Small intestine (tissue), 7 donors: Measurements from ENCODE around the gene ANKRD22. TPM values are rescaled to one million over a fixed set of nuclear protein-coding genes. Genes with fewer than 3 reads are reported as not detected.

Experiments used
- DNase-seq, 2 donors: peaks; one replicate each; pipeline versions ENCODE4 v3.0.0 to v3.0.0-alpha.2; 2013
- FAIRE-seq: peaks from 2 replicates; lab custom pipeline; 2012; peaks lifted over from hg19 to GRCh38; lab: Jason Lieb, UNC
- H3K27ac ChIP-seq, 3 donors: one replicate each; pipeline ENCODE4 v1.5.1; 2013; ENCODE audit warnings: low read length in 2 of 3, mild to moderate bottlenecking in 2 of 3, control low read depth in 1 of 3, inconsistent platforms in 1 of 3, low read depth in 1 of 3, moderate library complexity in 1 of 3
- H3K27me3 ChIP-seq, 3 donors: one replicate each; pipeline ENCODE4 v1.6.1; 2013; ENCODE audit warnings: low read length in 3 of 3, inconsistent platforms in 1 of 3; ENCODE audit not compliant: control insufficient read depth in 3 of 3, insufficient read depth in 3 of 3
- H3K36me3 ChIP-seq, 3 donors: one replicate each; pipeline ENCODE4 v1.6.1; 2013; ENCODE audit warnings: low read length in 3 of 3, inconsistent platforms in 1 of 3, low read depth in 1 of 3, mild to moderate bottlenecking in 1 of 3, moderate library complexity in 1 of 3; ENCODE audit not compliant: control insufficient read depth in 3 of 3, insufficient read depth in 2 of 3
- H3K4me1 ChIP-seq, 3 donors: one replicate each; pipeline ENCODE4 v1.6.1; 2013; ENCODE audit warnings: low read length in 2 of 3, inconsistent platforms in 1 of 3, low read depth in 1 of 3, mild to moderate bottlenecking in 1 of 3, moderate library complexity in 1 of 3; ENCODE audit not compliant: control insufficient read depth in 3 of 3, insufficient read depth in 2 of 3
- H3K4me3 ChIP-seq, 3 donors: one replicate each; pipeline ENCODE4 v1.5.1; 2013; ENCODE audit warnings: low read length in 3 of 3, control low read depth in 1 of 3, inconsistent platforms in 1 of 3, low read depth in 1 of 3, mild to moderate bottlenecking in 1 of 3, moderate library complexity in 1 of 3
- H3K9me3 ChIP-seq, 2 donors: one replicate each; pipeline ENCODE4 v1.6.1; 2013; ENCODE audit warnings: low read depth in 1 of 2, low read length in 1 of 2; ENCODE audit not compliant: control insufficient read depth in 2 of 2, insufficient read depth in 1 of 2
- WGBS, 3 donors: extraction: QIAGEN DNeasy Blood & Tissue Kit; methylation state at CpG; one replicate each; pipeline ENCODE4 v1.1.7; 2013; 5-methylcytosine and 5-hydroxymethylcytosine counted together
- polyA plus RNA-seq, 4 donors: library from polyadenylated mRNA; stranded (reverse) in 3 of 4; unstranded in 1 of 4; fragments of 200-250 nt in 3 of 4; fragments of 120-200 nt in 1 of 4; gene quantifications; one replicate each; pipeline versions ENCODE4 v1.2.1 to v1.2.3, GENCODE V29; 2013
- donor health status: healthy with polysubstance abuse.
- donor health status: control.
- donor health status: control.
- donor health status: Bipolar disorder and iron deficiency.
- donor health status: healthy.

ANKRD22 gene
- polyA plus RNA-seq, 4 donors = 0.81 to 8.5 (median 2.2) TPM

- Histone ChIP-seq H3K9me3 (no peaks in the 10 kb centered on the region), H3K27me3 (no peaks in the 10 kb centered on the region), H3K4me3 (no peak overlapping the region), H3K4me1 (peaks cover 0 to 8% (median 7%) of the 10 kb centered on the region in 3 donors), H3K27ac (peak overlapping the region in 1 of 3 donors; percentile 77), H3K36me3 (no peaks in the 10 kb centered on the region)
- 32 to 61% (median 52%) methylated on average over 4 of the region's 4 CpGs for WGBS, 3 donors
- no peak for DNase-seq
- FAIRE-seq = no peak
These were observed 683 bp upstream of the ANKRD22 start for GRCh38 chr10:88852327-88852726.

GRCh38 chr10:88850712-88851111, 932 bp downstream of the ANKRD22 start:
- Histone ChIP-seq H3K4me1 (peaks cover 0 to 8% (median 7%) of the 10 kb centered on the region in 3 donors), H3K9me3 (peaks cover 0 to 4% of the 10 kb centered on the region in 2 donors), H3K27ac (peak overlapping the region in 1 of 3 donors; percentile 77), H3K4me3 (peak overlapping the region in 1 of 3 donors; percentile 26), H3K27me3 (no peaks in the 10 kb centered on the region), H3K36me3 (no peaks in the 10 kb centered on the region)
- no peak for DNase-seq
- WGBS, 3 donors = 10 to 55% (median 33%) methylated on average over 1 of the region's 1 CpG
- no peak for FAIRE-seq

- 60 to 91% (median 82%) methylated on average over 1 of the region's 1 CpG for WGBS, 3 donors
- FAIRE-seq = no peak
- Histone ChIP-seq H3K4me3 (no peak overlapping the region), H3K27me3 (no peaks in the 10 kb centered on the region), H3K4me1 (peaks cover 0 to 8% (median 3%) of the 10 kb centered on the region in 3 donors), H3K27ac (no peak overlapping the region), H3K36me3 (no peaks in the 10 kb centered on the region), H3K9me3 (peaks cover 0 to 4% of the 10 kb centered on the region in 2 donors)
- DNase-seq = no peak
These were observed 2.4 kb downstream of the ANKRD22 start for GRCh38 chr10:88849234-88849633.

GRCh38 chr10:88848499-88848898, 3.1 kb downstream of the ANKRD22 start:
- Histone ChIP-seq H3K27me3 (no peaks in the 10 kb centered on the region), H3K36me3 (no peaks in the 10 kb centered on the region), H3K9me3 (peaks cover 0 to 4% of the 10 kb centered on the region in 2 donors), H3K4me1 (peaks cover 0 to 8% (median 3%) of the 10 kb centered on the region in 3 donors), H3K4me3 (no peak overlapping the region), H3K27ac (no peak overlapping the region)
- DNase-seq (peak in 1 of 2 donors; percentile 58), FAIRE-seq (no peak)
- 0 to 17% (median 10%) methylated on average over 1 of the region's 1 CpG for WGBS, 3 donors

GRCh38 chr10:88843171-88843570, 8.5 kb downstream of the ANKRD22 start:
- Histone ChIP-seq H3K36me3 (no peaks in the 10 kb centered on the region), H3K9me3 (peaks cover 0 to 4% of the 10 kb centered on the region in 2 donors), H3K4me3 (no peak overlapping the region), H3K27ac (no peak overlapping the region), H3K27me3 (no peaks in the 10 kb centered on the region), H3K4me1 (peaks cover 0 to 16% (median 7%) of the 10 kb centered on the region in 3 donors)
- WGBS, 3 donors = 88 to 95% (median 92%) methylated on average over 4 of the region's 4 CpGs
- DNase-seq (no peak), FAIRE-seq (no peak)

- Histone ChIP-seq H3K36me3 (no peaks in the 10 kb centered on the region), H3K4me1 (peaks cover 0 to 16% (median 7%) of the 10 kb centered on the region in 3 donors), H3K9me3 (peaks cover 0 to 2% of the 10 kb centered on the region in 2 donors), H3K27ac (peak overlapping the region in 1 of 3 donors; percentile 50), H3K4me3 (no peak overlapping the region), H3K27me3 (no peaks in the 10 kb centered on the region)
- 75 to 81% (median 78%) methylated on average over 6 of the region's 6 CpGs for WGBS, 3 donors
- DNase-seq = peak in 1 of 2 donors; percentile 34
- no peak for FAIRE-seq
These were observed 10.1 kb downstream of the ANKRD22 start for GRCh38 chr10:88841316-88842111.

- Histone ChIP-seq H3K4me1 (peaks cover 0 to 16% (median 7%) of the 10 kb centered on the region in 3 donors), H3K4me3 (no peak overlapping the region), H3K36me3 (no peaks in the 10 kb centered on the region), H3K27me3 (no peaks in the 10 kb centered on the region), H3K9me3 (no peaks in the 10 kb centered on the region), H3K27ac (peak overlapping the region in 2 of 3 donors; percentile 50 to 64)
- DNase-seq (no peak), FAIRE-seq (no peak)
- 76 to 84% (median 80%) methylated on average over 5 of the region's 5 CpGs for WGBS, 3 donors
These were observed 10.8 kb downstream of the ANKRD22 start for GRCh38 chr10:88840881-88841280.

GRCh38 chr10:88840104-88840503, 11.5 kb downstream of the ANKRD22 start:
- peak overlapping the region in 1 of 3 donors; percentile 64 for H3K27ac ChIP-seq
- no peaks in the 10 kb centered on the region for H3K36me3 ChIP-seq
- FAIRE-seq (peak; percentile 41), DNase-seq (peak; percentile 80 to 81)
- 12 to 66% (median 32%) methylated on average over 3 of the region's 3 CpGs for WGBS, 3 donors
- no peaks in the 10 kb centered on the region for H3K27me3 ChIP-seq
- H3K4me3 ChIP-seq = no peak overlapping the region
- H3K9me3 ChIP-seq = no peaks in the 10 kb centered on the region
- peaks cover 0 to 16% (median 7%) of the 10 kb centered on the region in 3 donors for H3K4me1 ChIP-seq
